Measurements from ENCODE around the gene B4GALT1. TPM values are rescaled to one million over a fixed set of nuclear protein-coding genes. Genes with fewer than 3 reads are reported as not detected.

The B4GALT1 gene, protein sequence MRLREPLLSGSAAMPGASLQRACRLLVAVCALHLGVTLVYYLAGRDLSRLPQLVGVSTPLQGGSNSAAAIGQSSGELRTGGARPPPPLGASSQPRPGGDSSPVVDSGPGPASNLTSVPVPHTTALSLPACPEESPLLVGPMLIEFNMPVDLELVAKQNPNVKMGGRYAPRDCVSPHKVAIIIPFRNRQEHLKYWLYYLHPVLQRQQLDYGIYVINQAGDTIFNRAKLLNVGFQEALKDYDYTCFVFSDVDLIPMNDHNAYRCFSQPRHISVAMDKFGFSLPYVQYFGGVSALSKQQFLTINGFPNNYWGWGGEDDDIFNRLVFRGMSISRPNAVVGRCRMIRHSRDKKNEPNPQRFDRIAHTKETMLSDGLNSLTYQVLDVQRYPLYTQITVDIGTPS
- total RNA-seq (10 to 100 TPM; 20.3 to 28.0 (median 25.0) TPM), polyA plus RNA-seq (100 to 1,000 TPM in 1 of 3 donors, 10 to 100 TPM in 2; 24.0 to 107 (median 61.5) TPM)

DNA sequence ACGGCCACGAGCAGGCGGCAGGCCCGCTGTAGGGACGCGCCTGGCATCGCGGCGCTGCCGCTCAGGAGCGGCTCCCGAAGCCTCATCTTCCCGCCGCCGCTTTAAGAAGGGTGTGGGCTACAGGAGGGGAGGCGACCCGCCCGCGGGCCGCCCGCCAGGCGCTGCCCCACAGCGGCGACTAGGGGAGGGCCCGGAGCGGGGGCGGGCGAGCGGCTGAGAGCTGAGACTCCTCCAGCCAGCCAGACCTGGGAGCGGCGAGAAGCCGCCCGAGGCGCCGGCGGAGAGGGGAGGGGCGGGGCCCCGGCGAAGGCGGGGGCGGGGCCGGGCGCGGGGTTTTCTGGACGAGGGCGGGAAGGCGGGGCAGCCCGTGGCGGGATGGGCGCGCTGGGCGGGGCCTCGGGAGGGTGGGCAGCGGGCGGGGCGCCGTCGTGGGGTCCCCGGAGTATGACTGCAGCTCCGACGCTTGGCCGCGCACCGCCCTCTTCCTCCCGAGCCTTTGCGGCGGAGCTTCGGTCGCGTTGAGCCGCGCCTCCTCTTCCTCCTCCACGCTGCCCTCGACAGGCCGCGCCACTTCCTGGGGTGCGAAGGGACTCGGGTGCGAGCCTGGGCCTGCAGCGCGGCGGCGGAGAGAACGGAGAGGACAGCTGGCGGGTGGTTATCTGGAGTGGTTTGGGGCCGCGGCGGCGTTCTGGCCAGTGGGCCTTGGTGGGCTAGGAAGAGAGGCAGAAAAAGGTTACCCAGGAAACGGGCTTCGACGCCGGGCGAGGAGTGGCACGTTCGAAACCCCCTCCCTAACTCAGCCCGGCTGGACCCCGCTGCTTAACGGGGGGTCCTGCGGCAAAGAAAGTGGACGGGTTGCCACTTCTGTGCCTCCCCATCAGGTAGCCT, at the start of gene B4GALT1:
Gene B4GALT1, minus strand, starts transcription at position 253 of the 888 bp plus-strand sequence. Its CDS starts 167 bp downstream, at position 86.
- H3K4me3 ChIP-seq: peak within 1 kb of the TSS; percentile 66 to 98 (median 88)
- H3K27ac ChIP-seq: peak within 1 kb of the TSS; percentile 83 to 98 (median 92)
- WGBS, 2 donors: 1 to 2% methylated on average over 101 of the region's 101 CpGs
- no peaks in the 10 kb centered on the region for H3K36me3 ChIP-seq
- intact Hi-C loops (cut with DNase I): loop anchor here (1.0 to 10.0 kb wide), 3 partner anchors 31 to 593 kb away; partner anchors contain the start of genes NDUFB6 and SMU1
- peaks cover 0 to 48% (median 44%) of the 10 kb centered on the region in 4 donors for H3K4me1 ChIP-seq
- no peaks in the 10 kb centered on the region for H3K27me3 ChIP-seq
- peak; percentile 81 to 94 (median 86) for TF ChIP-seq POLR2AphosphoS5 (IDR thresholded peaks at IDR 0.05)
- TF ChIP-seq, protein P1, sequence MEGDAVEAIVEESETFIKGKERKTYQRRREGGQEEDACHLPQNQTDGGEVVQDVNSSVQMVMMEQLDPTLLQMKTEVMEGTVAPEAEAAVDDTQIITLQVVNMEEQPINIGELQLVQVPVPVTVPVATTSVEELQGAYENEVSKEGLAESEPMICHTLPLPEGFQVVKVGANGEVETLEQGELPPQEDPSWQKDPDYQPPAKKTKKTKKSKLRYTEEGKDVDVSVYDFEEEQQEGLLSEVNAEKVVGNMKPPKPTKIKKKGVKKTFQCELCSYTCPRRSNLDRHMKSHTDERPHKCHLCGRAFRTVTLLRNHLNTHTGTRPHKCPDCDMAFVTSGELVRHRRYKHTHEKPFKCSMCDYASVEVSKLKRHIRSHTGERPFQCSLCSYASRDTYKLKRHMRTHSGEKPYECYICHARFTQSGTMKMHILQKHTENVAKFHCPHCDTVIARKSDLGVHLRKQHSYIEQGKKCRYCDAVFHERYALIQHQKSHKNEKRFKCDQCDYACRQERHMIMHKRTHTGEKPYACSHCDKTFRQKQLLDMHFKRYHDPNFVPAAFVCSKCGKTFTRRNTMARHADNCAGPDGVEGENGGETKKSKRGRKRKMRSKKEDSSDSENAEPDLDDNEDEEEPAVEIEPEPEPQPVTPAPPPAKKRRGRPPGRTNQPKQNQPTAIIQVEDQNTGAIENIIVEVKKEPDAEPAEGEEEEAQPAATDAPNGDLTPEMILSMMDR (IDR thresholded peaks at IDR 0.05): no peak
- TF ChIP-seq EP300 (IDR thresholded peaks at IDR 0.05): no peak
- peak; percentile 65 to 74 for TF ChIP-seq POLR2A (IDR thresholded peaks at IDR 0.05)
- peak; percentile 97 for DNase-seq
- H3K9me3 ChIP-seq: no peaks in the 10 kb centered on the region

DNA sequence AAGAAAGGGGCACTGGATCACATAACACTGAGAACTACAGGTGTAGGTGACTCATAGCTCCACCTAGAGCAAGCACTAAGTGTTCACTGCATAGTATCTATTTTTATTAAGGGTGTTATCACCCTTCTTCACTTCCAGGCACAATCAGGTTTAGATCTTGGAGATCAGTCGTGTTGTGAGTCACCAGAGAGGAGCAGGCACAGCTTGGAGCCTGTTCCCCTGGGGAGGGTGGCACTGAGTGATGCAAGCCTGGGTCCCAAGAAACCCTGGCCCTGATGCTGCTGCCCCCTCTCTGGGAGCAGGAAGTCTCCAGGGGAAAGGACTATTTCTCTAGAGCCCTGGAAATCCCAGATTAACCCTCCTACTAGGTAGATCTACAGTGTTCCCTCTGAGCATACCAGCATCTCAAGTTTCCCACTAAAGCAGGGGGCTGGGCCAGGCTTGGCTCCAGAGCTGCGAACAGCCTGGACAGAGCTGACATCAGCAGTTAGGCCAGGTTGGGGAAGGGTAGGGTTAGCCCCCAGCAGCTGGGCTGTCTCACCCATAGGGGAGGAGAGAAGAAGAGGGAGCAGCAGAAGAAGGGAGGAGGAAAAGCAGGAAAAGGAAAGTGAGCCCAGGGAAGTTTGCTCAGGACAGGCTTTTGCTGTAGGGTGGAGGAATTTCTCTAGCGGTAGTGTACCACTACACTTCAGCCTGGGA, 44.7 kb upstream of the B4GALT1 start:
- Histone ChIP-seq H3K9me3 (no peaks in the 10 kb centered on the region), H3K36me3 (no peaks in the 10 kb centered on the region), H3K27me3 (no peaks in the 10 kb centered on the region), H3K4me1 (no peaks in the 10 kb centered on the region), H3K27ac (no peak overlapping the region), H3K4me3 (no peak overlapping the region)
- no peak for TF ChIP-seq POLR2A (IDR thresholded peaks at IDR 0.05)
- TF ChIP-seq, protein P1 (IDR thresholded peaks at IDR 0.05): no peak
- TF ChIP-seq POLR2AphosphoS5 (IDR thresholded peaks at IDR 0.05): no peak
- no peak for TF ChIP-seq EP300 (IDR thresholded peaks at IDR 0.05)
- DNase-seq: peak; percentile 59
- WGBS, 2 donors: 33 to 66% methylated on average over 3 of the region's 3 CpGs
- intact Hi-C loops (cut with DNase I): no loop called here

DNA sequence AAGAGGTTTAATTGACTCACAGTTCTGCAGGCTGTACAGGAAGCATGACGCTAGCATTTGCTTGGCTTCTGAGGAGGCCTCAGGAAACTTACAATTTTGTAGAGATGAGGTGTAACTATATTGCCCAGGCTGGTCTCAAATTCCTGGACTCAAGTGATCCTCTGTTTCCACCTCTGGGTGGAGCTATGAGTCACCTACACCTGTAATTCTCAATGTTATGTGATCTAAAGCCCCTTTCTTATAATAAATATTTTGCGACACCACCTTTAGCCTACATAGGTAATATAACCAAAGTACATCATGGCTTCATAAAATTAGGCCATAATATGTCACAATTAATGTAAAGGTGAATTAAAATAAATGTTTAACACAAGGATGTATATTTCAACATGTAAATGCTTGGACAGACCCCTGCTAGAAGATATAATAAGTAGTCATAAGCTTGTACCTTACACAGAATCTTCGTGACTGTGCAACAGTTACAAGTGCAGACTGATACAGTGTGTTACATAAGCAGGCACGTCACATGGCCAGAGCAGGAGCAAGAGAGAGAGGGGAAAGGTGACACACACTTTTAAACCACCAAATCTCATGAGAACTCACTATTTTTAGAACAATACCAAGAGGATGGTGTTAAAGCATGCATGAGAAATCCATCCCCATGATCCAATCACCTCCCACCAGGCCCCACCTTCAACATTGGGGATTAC, 43.0 kb upstream of the B4GALT1 start:
- peak; percentile 15 for DNase-seq
- Histone ChIP-seq H3K4me3 (no peak overlapping the region), H3K27me3 (no peaks in the 10 kb centered on the region), H3K9me3 (no peaks in the 10 kb centered on the region), H3K27ac (no peak overlapping the region), H3K36me3 (no peaks in the 10 kb centered on the region), H3K4me1 (no peaks in the 10 kb centered on the region)
- WGBS, 2 donors: 70 to 86% methylated on average over 4 of the region's 4 CpGs
- intact Hi-C loops (cut with DNase I): no loop called here
- TF ChIP-seq, protein P1 (IDR thresholded peaks at IDR 0.05): no peak

DNA sequence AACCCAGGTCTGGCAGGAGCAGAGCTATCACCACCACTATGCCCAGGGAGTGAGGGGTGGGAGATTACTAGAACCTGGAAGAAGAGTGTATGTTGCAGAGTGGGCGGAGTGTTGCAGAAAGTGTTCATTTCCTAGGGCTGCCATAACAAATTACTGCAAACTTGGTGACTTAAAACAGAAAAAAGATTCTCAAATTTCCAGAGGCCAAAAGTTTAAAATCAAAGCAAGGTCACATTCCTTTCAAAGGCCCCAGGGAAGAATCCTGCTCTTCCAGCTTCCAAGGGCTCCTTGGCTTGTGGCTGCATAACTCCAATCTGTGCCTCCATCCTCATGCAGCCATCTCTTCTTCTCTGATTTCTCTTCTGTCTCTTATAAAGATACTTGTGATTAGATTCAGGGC, 42.3 kb upstream of the B4GALT1 start:
- TF ChIP-seq POLR2A (IDR thresholded peaks at IDR 0.05) (no peak), EP300 (IDR thresholded peaks at IDR 0.05) (no peak), POLR2AphosphoS5 (IDR thresholded peaks at IDR 0.05) (no peak)
- TF ChIP-seq, protein P1 (IDR thresholded peaks at IDR 0.05): no peak
- intact Hi-C loops (cut with DNase I): no loop called here
- WGBS, 2 donors: 79 to 91% methylated on average over 1 of the region's 1 CpG

More for the DNA sequence above, 42.3 kb upstream of the B4GALT1 start:
- Histone ChIP-seq H3K9me3 (no peaks in the 10 kb centered on the region), H3K4me1 (no peaks in the 10 kb centered on the region), H3K4me3 (no peak overlapping the region), H3K36me3 (no peaks in the 10 kb centered on the region), H3K27me3 (no peaks in the 10 kb centered on the region), H3K27ac (no peak overlapping the region)
- no peak for DNase-seq

All from sigmoid colon (tissue), 7 donors.